Retinal pigment epithelial cell (primary cell): ENCODE measurements around the gene COX5B.
A peak's percentile ranks its signal among the peaks of the same experiment; 100 is the strongest.

ENCODE experiments used
- DNase-seq: peaks from one replicate; pipeline ENCODE4 v3.0.0-alpha.2; 2010; ENCODE audit warnings: low read depth
- H3K4me3 ChIP-seq: 2 replicates; pipeline ENCODE4 v1.5.1; 2011; ENCODE audit warnings: mild to moderate bottlenecking, low read length, control low read depth, moderate library complexity
- CTCF ChIP-seq: conservative IDR thresholded peaks from 2 replicates; pipeline ENCODE4 v1.5.1; 2011; ENCODE audit warnings: low read depth, low read length, control low read depth, inconsistent platforms

Gene COX5B

DNA sequence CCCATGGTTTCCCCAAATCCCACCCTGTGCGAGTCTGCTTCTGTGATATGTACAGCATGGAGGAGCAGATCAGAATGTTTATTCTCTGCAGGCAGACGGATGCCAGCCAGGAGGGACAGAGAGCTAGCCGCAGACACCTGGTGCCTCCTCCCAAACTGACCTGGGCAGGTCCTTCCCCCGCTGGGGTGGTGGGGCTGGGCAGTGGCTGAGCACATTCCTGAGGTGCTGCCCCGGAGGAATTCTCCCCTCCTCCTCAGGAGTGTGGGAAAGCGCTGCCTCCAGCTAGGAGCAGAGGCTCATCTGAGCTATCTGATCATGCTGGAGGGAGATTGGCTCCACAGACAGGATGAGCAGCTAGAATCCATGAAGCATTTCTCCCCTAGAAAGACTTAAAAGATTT lies 45.3 kb downstream of the COX5B start:
- no peak for DNase-seq
- no peak overlapping the region for H3K4me3 ChIP-seq
- TF ChIP-seq CTCF, result no peak

- no peak for TF ChIP-seq CTCF
- no peak for DNase-seq
- H3K4me3 ChIP-seq, result no peak overlapping the region
Measured at GRCh38 chr2:97693476-97693875, 47.6 kb downstream of the COX5B start.

GRCh38 chr2:97695744-97696143 lies 49.9 kb downstream of the COX5B start:
- DNase-seq, result no peak
- TF ChIP-seq CTCF, result no peak
- no peak overlapping the region for H3K4me3 ChIP-seq

DNA sequence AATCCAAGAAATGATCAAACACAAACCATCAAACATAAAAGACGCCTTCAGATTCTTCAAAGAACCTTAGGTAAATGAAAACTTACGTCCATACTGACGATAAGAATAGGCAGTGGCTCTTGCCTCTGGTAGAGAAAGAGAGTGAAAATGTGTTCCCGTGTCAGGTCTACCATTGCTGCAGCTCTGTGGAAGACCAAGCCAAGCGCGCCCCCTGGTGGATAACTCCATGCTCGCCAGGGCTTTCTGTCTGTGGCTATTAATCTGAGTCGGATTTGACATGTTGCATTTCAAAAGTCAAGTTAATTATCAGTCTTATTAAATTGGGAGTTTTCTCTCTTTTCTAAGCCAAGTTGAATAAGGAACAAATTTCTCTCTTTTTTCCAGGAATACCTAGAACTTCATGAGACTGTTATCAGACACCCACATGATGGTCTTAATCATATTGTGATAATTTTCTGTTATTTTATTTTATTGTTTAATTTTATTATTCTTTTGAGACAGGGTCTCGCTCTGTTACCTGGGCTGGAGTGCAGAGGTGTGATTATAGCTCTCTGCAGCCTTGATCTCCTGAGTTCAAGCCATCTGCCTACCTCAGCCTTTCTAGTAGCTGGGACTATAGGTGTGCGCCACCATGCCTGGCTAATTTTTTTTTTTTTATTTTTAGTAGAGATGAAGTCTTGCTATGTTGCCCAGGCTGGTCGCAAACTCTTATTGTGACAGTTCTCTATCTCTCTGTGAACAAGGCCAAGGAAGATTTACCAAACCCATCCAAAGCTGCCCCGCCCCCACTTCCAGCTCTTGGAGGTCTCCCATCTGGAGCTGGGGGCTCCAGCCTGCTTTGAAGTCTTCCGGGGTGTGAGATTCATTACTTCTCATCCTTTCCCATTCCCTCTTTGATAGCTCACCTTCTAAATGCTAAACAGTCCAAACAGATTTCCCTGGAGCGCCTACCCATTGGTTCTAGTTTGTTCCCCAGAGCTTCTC lies 51.7 kb downstream of the COX5B start:
- H3K4me3 ChIP-seq, result no peak overlapping the region
- TF ChIP-seq CTCF, result peak; percentile 86

More for the DNA sequence above, 51.7 kb downstream of the COX5B start:
- DNase-seq, result peak; percentile 36
